Parathyroid adenoma (tissue), 2 donors: ENCODE measurements around the gene PAFAH2.

Source experiments
- H2AFZ ChIP-seq: fragments of 300-600 bp; sonication (generic); one replicate; pipeline ENCODE4 v1.7.0; 2017; ENCODE audit warnings: antibody characterized with exemption, mild to moderate bottlenecking
- H3K27ac ChIP-seq: fragments of 300-600 bp; sonication (generic); one replicate; pipeline ENCODE4 v1.7.0; 2017
- H3K27me3 ChIP-seq: fragments of 300-600 bp; sonication (generic); one replicate; pipeline ENCODE4 v1.7.0; 2017; ENCODE audit warnings: low read length; ENCODE audit not compliant: control insufficient read depth, insufficient read depth
- H3K36me3 ChIP-seq: fragments of 300-600 bp; sonication (generic); one replicate; pipeline ENCODE4 v1.7.0; 2017; ENCODE audit warnings: low read length; ENCODE audit not compliant: control insufficient read depth, insufficient read depth
- H3K4me1 ChIP-seq: fragments of 300-600 bp; sonication (generic); one replicate; pipeline ENCODE4 v1.7.0; 2017; ENCODE audit warnings: control low read depth
- H3K4me2 ChIP-seq: fragments of 300-600 bp; sonication (generic); one replicate; pipeline ENCODE4 v1.7.0; 2017; ENCODE audit warnings: low read length
- H3K4me3 ChIP-seq: fragments of 300-600 bp; sonication (generic); one replicate; pipeline ENCODE4 v1.7.0; 2017; ENCODE audit warnings: low read depth, low read length
- H3K79me2 ChIP-seq: fragments of 300-600 bp; sonication (generic); one replicate; pipeline ENCODE4 v1.7.0; 2017; ENCODE audit warnings: control low read depth
- H3K9ac ChIP-seq: fragments of 300-600 bp; sonication (generic); one replicate; pipeline ENCODE4 v1.7.0; 2017; ENCODE audit warnings: mild to moderate bottlenecking
- H3K9me3 ChIP-seq: fragments of 300-600 bp; sonication (generic); one replicate; pipeline ENCODE4 v1.7.0; 2017; ENCODE audit warnings: low read length; ENCODE audit not compliant: control insufficient read depth
- CTCF ChIP-seq: fragments of 300-600 bp; sonication (generic); IDR thresholded peaks from one replicate; pipeline ENCODE4 v1.7.0; 2017; ENCODE audit warnings: antibody characterized with exemption, mild to moderate bottlenecking
- donor health status: primary hyperparathyroidism.

The PAFAH2 gene

GRCh38 chr1:25979210-25979609, 18.7 kb downstream of the PAFAH2 start:
- Histone ChIP-seq H3K79me2 (no peaks in the 10 kb centered on the region), H3K4me3 (no peak overlapping the region), H3K27me3 (no peaks in the 10 kb centered on the region), H3K36me3 (no peaks in the 10 kb centered on the region), H3K4me2 (no peak overlapping the region), H2AFZ (no peak overlapping the region), H3K4me1 (no peaks in the 10 kb centered on the region), H3K9me3 (no peaks in the 10 kb centered on the region), H3K9ac (no peak overlapping the region), H3K27ac (no peak overlapping the region)
- TF ChIP-seq CTCF, result no peak

- H3K27me3 ChIP-seq, result no peaks in the 10 kb centered on the region
- H3K4me3 ChIP-seq, result no peak overlapping the region
- H3K4me2 ChIP-seq, result no peak overlapping the region
- H3K9ac ChIP-seq, result no peak overlapping the region
- no peak for TF ChIP-seq CTCF
- H3K79me2 ChIP-seq, result no peaks in the 10 kb centered on the region
- no peaks in the 10 kb centered on the region for H3K36me3 ChIP-seq
- H3K9me3 ChIP-seq, result no peaks in the 10 kb centered on the region
- H3K4me1 ChIP-seq, result no peaks in the 10 kb centered on the region
- no peak overlapping the region for H3K27ac ChIP-seq
- H2AFZ ChIP-seq, result no peak overlapping the region
Observed at GRCh38 chr1:25978403-25978802, 19.5 kb downstream of the PAFAH2 start.

GRCh38 chr1:25977801-25978200, 20.1 kb downstream of the PAFAH2 start:
- Histone ChIP-seq H3K9ac (no peak overlapping the region), H3K4me3 (no peak overlapping the region), H3K4me2 (no peak overlapping the region), H3K4me1 (no peaks in the 10 kb centered on the region), H3K79me2 (no peaks in the 10 kb centered on the region), H2AFZ (no peak overlapping the region), H3K27ac (no peak overlapping the region), H3K36me3 (no peaks in the 10 kb centered on the region), H3K27me3 (no peaks in the 10 kb centered on the region), H3K9me3 (no peaks in the 10 kb centered on the region)
- no peak for TF ChIP-seq CTCF

GRCh38 chr1:25973610-25974321, 24.1 kb downstream of the PAFAH2 start:
- H3K79me2 ChIP-seq, result no peaks in the 10 kb centered on the region
- no peak for TF ChIP-seq CTCF
- H3K4me3 ChIP-seq, result no peak overlapping the region
- H2AFZ ChIP-seq, result no peak overlapping the region
- no peak overlapping the region for H3K9ac ChIP-seq
- H3K4me2 ChIP-seq, result no peak overlapping the region
- H3K27me3 ChIP-seq, result no peaks in the 10 kb centered on the region
- H3K36me3 ChIP-seq, result no peaks in the 10 kb centered on the region
- no peaks in the 10 kb centered on the region for H3K9me3 ChIP-seq
- H3K27ac ChIP-seq, result no peak overlapping the region
- no peaks in the 10 kb centered on the region for H3K4me1 ChIP-seq

GRCh38 chr1:25971811-25972180, 26.1 kb downstream of the PAFAH2 start:
- no peaks in the 10 kb centered on the region for H3K36me3 ChIP-seq
- no peak overlapping the region for H3K4me2 ChIP-seq
- no peaks in the 10 kb centered on the region for H3K9me3 ChIP-seq
- H3K27ac ChIP-seq, result no peak overlapping the region
- H3K79me2 ChIP-seq, result no peaks in the 10 kb centered on the region
- H3K4me1 ChIP-seq, result no peaks in the 10 kb centered on the region
- TF ChIP-seq CTCF, result no peak
- no peak overlapping the region for H3K9ac ChIP-seq
- no peaks in the 10 kb centered on the region for H3K27me3 ChIP-seq
- no peak overlapping the region for H2AFZ ChIP-seq
- H3K4me3 ChIP-seq, result no peak overlapping the region
